Tibial nerve (tissue), 4 donors: ENCODE measurements around the gene ZNF841. TPM values are rescaled to one million over a fixed set of nuclear protein-coding genes. Genes with fewer than 3 reads are reported as not detected.

Experiments used
- DNase-seq, 2 donors: peaks; one replicate each; pipeline ENCODE4 v3.0.0-alpha.2; 2019; ENCODE audit warnings: low spot score in 2 of 2
- H3K27ac ChIP-seq, 4 donors: fragments of 200-600 bp; sonication (generic) in 3 of 4; one replicate each; pipeline ENCODE4 v1.5.1; 2017 to 2019; ENCODE audit warnings: mild to moderate bottlenecking in 1 of 4
- H3K27me3 ChIP-seq, 2 donors: fragments of 200-600 bp; sonication (generic) in 1 of 2; one replicate each; pipeline versions ENCODE4 v1.5.1 to v1.6.0; 2017 to 2019
- H3K36me3 ChIP-seq, 3 donors: fragments of 200-600 bp; sonication (generic); one replicate each; pipeline ENCODE4 v1.5.1; 2018 to 2019
- H3K4me1 ChIP-seq, 4 donors: fragments of 200-600 bp; sonication (generic) in 3 of 4; one replicate each; pipeline ENCODE4 v1.5.1; 2017 to 2019
- H3K4me3 ChIP-seq, 4 donors: fragments of 200-600 bp; sonication (generic) in 3 of 4; one replicate each; pipeline ENCODE4 v1.5.1; 2017 to 2019; ENCODE audit warnings: mild to moderate bottlenecking in 1 of 4, moderate library complexity in 1 of 4
- H3K9me3 ChIP-seq, 4 donors: fragments of 200-600 bp; sonication (generic) in 3 of 4; one replicate each; pipeline ENCODE4 v1.5.1; 2017 to 2019
- CTCF ChIP-seq, 5 experiments: fragments of 200-600 bp in 3 of 5; fragments of 450-650 bp in 2 of 5; sonication (generic) in 3 of 5; IDR thresholded peaks; one replicate each; pipeline ENCODE4 v1.5.1; 2016 to 2019; ENCODE audit warnings: antibody characterized with exemption in 5 of 5, mild to moderate bottlenecking in 3 of 5, moderate library complexity in 2 of 5
- EP300 ChIP-seq, 2 donors: sonication (generic); formaldehyde crosslinking; IDR thresholded peaks; one replicate each; pipeline ENCODE4 v1.6.1; 2017; ENCODE audit warnings: antibody characterized with exemption in 2 of 2, mild to moderate bottlenecking in 1 of 2
- POLR2A ChIP-seq, 2 donors: fragments of 450-650 bp; IDR thresholded peaks; one replicate each; pipeline ENCODE4 v1.6.1; 2017; ENCODE audit warnings: antibody characterized with exemption in 2 of 2, mild to moderate bottlenecking in 2 of 2, moderate library complexity in 2 of 2
- WGBS, 2 donors: methylation state at CpG; one replicate each; pipeline ENCODE4 v1.1.5; 2018; 5-methylcytosine and 5-hydroxymethylcytosine counted together
- total RNA-seq, 4 donors: library from RNA; depleted of rRNA; stranded (reverse); fragments of >200 nt; gene quantifications; one replicate each; pipeline ENCODE4 v1.1.0, GENCODE V29; 2016

The ZNF841 gene
- total RNA-seq, 4 donors from 2014 or later = 12.0 to 34.8 (median 25.7) TPM

DNA sequence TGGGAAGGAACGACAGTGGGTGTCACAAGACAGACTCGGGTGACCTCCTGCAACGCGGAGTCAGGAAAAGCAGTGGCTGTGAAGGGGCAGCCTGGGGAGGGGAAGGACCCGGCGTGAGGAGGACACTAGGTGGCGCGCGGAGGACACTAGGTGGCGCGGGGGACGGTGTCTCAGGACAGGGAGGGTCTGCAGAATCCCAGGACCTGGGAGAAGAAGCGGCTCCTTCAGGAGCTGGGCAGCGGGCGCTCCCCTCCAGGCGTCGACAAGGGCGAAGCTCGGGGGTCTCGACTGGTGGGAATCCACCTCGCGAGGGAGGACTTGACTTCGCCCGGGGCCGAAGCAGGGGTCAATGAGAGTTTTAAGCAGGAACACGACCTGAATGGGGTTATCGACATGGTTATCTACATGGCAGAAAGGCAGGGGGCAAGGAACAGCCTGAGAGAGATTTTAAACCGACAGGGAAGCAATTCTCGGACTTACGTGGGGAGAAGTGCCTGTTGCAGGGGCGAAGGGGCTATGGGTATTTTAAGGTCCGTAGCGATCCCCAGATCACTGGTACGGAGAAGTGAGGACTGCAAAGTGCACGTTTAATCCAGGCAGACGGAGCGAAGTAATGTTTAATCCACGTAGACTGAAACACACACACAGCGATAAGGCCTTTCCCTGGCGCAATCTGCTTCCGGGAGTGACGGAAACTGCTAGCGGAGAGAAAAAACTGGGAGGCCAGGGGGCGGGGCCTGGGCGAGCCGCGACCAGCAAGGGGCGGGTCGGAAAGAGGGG is 43.9 kb upstream of the ZNF841 start, which contains the start of gene ZNF616:
Gene ZNF616 (minus strand): TSS at position 687 of the 780 bp plus-strand sequence. CDS start 9,426 bp downstream, outside the sequence.
- WGBS, 2 donors = 0% methylated on average over 49 of the region's 49 CpGs
- TF ChIP-seq POLR2A (IDR thresholded peaks at IDR 0.05) (peak in 1 of 2 donors; percentile 69), CTCF (IDR thresholded peaks at IDR 0.05) (peak; percentile 82 to 92 (median 87)), EP300 (IDR thresholded peaks at IDR 0.05) (peak in 1 of 2 donors; percentile 94)

DNA sequence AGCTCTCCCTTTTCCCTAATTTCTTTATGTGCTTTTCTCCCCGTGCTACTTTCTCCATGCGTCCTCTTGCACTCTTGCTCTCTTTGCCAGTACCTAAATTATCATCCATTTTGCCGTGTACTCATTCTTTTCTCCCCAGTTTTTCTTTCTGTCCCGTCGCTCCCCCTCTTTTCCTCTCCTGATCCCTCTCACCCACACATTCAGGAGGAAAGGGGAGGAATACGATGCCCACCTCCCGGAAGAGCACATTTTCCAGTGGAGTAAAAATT is 43.4 kb upstream of the ZNF841 start:
- H3K36me3 ChIP-seq = peaks cover 0 to 9% (median 0%) of the 10 kb centered on the region in 3 donors
- no peak for DNase-seq
- peak overlapping the region; percentile 69 to 99 (median 91) for H3K27ac ChIP-seq
- peak overlapping the region; percentile 62 to 96 (median 92) for H3K4me3 ChIP-seq
- H3K4me1 ChIP-seq = peaks cover 0 to 27% (median 7%) of the 10 kb centered on the region in 4 donors
- no peaks in the 10 kb centered on the region for H3K27me3 ChIP-seq
- TF ChIP-seq CTCF (IDR thresholded peaks at IDR 0.05) = no peak
- no peak for TF ChIP-seq EP300 (IDR thresholded peaks at IDR 0.05)
- no peak for TF ChIP-seq POLR2A (IDR thresholded peaks at IDR 0.05)
- no peaks in the 10 kb centered on the region for H3K9me3 ChIP-seq
- WGBS, 2 donors = 0% methylated on average over 7 of the region's 7 CpGs

More for the DNA sequence above, 43.9 kb upstream of the ZNF841 start, which contains the start of gene ZNF616:
- Histone ChIP-seq H3K36me3 (peaks cover 0 to 5% (median 0%) of the 10 kb centered on the region in 3 donors), H3K27ac (peak within 1 kb of the TSS; percentile 69 to 99 (median 91)), H3K4me3 (peak within 1 kb of the TSS; percentile 62 to 96 (median 92)), H3K4me1 (peaks cover 0 to 27% (median 7%) of the 10 kb centered on the region in 4 donors), H3K9me3 (no peaks in the 10 kb centered on the region), H3K27me3 (no peaks in the 10 kb centered on the region)
- DNase-seq = peak; percentile 92

DNA sequence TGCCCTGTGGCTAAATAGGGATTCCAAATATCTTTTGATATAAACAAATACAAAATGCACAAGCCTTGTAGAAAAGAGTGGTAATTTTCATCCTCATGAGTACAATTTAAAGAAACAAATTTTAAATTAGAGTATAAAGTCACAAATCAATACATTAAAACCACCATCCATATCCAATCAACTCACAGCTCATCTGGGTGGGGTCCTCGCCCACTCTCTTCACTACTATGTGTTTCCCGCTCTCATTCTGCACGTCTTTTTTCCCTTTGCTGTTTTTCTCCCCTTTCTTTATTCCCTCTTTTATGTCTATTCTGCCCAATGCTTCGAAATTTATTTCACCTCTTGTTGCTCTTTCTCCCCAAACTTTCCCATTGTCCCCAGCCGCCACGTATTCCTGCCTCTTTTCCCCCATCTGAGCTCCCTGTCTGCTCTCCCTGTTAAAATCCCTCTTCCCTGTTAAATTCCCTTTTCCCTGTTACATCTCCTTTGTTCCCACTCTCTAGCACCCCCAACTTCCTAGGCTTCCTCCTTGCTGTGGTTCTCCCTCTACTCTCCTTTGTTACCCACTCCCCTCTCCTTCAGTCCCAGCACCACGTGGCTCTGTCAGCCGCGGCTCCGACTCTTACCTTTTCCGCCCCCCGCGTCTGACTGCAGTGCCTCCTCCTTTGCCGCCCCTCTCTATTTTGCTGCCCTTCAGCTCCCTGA is 42.9 kb upstream of the ZNF841 start:
- H3K4me3 ChIP-seq = peak overlapping the region; percentile 62 to 96 (median 92)
- H3K27me3 ChIP-seq = no peaks in the 10 kb centered on the region
- no peak for TF ChIP-seq CTCF (IDR thresholded peaks at IDR 0.05)
- TF ChIP-seq EP300 (IDR thresholded peaks at IDR 0.05) = no peak
- no peak for TF ChIP-seq POLR2A (IDR thresholded peaks at IDR 0.05)
- H3K9me3 ChIP-seq = no peaks in the 10 kb centered on the region
- H3K36me3 ChIP-seq = peaks cover 0 to 12% (median 0%) of the 10 kb centered on the region in 3 donors
- peaks cover 0 to 27% (median 7%) of the 10 kb centered on the region in 4 donors for H3K4me1 ChIP-seq
- peak overlapping the region; percentile 69 to 99 (median 91) for H3K27ac ChIP-seq
- WGBS, 2 donors = 5% methylated on average over 14 of the region's 14 CpGs
- DNase-seq = peak in 1 of 2 donors; percentile 7

- Histone ChIP-seq H3K9me3 (peaks cover 16 to 99% (median 64%) of the 10 kb centered on the region in 4 donors), H3K36me3 (peaks cover 9 to 100% (median 85%) of the 10 kb centered on the region in 3 donors), H3K4me1 (no peaks in the 10 kb centered on the region), H3K27ac (no peak overlapping the region), H3K27me3 (no peaks in the 10 kb centered on the region), H3K4me3 (no peak overlapping the region)
- DNase-seq = no peak
- 95 to 96% methylated on average over 3 of the region's 3 CpGs for WGBS, 2 donors
- TF ChIP-seq CTCF (IDR thresholded peaks at IDR 0.05) = no peak
- TF ChIP-seq EP300 (IDR thresholded peaks at IDR 0.05) = no peak
- no peak for TF ChIP-seq POLR2A (IDR thresholded peaks at IDR 0.05)
These were observed 24.7 kb upstream of the ZNF841 start for GRCh38 chr19:52120286-52120685.
